ENCODE results near the gene ZNF689.

GRCh38 chr16:30649725-30650368 lies 39.7 kb upstream of the ZNF689 start:
- TF ChIP-seq CTCF (IDR thresholded peaks at IDR 0.05) (no peak), POLR2A (IDR thresholded peaks at IDR 0.05; ENCODE audit: low read length) (no peak), CHD2 (IDR thresholded peaks at IDR 0.05; ENCODE audit: low read length, partially characterized antibody) (no peak), RARB (CRISPR knock-in tag; IDR thresholded peaks at IDR 0.05) (no peak), EP300 (IDR thresholded peaks at IDR 0.05) (no peak), MYC (IDR thresholded peaks at IDR 0.05; ENCODE audit: borderline replicate concordance, low read length) (no peak), HOXB5 (CRISPR knock-in tag; IDR thresholded peaks at IDR 0.05) (no peak), RFX5 (IDR thresholded peaks at IDR 0.05) (no peak), KDM1A (IDR thresholded peaks at IDR 0.05; ENCODE audit: low read depth) (no peak), HMGXB4 (CRISPR knock-in tag; IDR thresholded peaks at IDR 0.05; ENCODE audit: borderline replicate concordance) (no peak), PHF8 (IDR thresholded peaks at IDR 0.05; ENCODE audit: borderline replicate concordance, low read depth) (no peak), NR3C1 (IDR thresholded peaks at IDR 0.05) (no peak), RNF2 (IDR thresholded peaks at IDR 0.05; ENCODE audit: borderline replicate concordance, low read depth) (no peak)

All from A549 (cell line).